Daoy (cell line): ENCODE data around the gene YPEL1. TPM values are rescaled to one million over a fixed set of nuclear protein-coding genes. Genes with fewer than 3 reads are reported as not detected.
"Not testable (repeated sequence)": the region's sequence is repeated elsewhere in the genome, so short reads cannot be mapped to it uniquely, and the experiment has no call there.

Experiments
- DNase-seq: peaks from one replicate; pipeline ENCODE4 v3.0.0-alpha.2; 2015; ENCODE audit warnings: low read depth
- total RNA-seq: library from RNA; depleted of rRNA; stranded (reverse); fragments of >200 nt; shearing (Covaris generic); gene quantifications from 2 replicates; pipeline ENCODE4 v1.2.3, GENCODE V29; 2014

Gene YPEL1
- total RNA-seq, 1 experiment from 2014 or later, result 1.9 TPM

DNA sequence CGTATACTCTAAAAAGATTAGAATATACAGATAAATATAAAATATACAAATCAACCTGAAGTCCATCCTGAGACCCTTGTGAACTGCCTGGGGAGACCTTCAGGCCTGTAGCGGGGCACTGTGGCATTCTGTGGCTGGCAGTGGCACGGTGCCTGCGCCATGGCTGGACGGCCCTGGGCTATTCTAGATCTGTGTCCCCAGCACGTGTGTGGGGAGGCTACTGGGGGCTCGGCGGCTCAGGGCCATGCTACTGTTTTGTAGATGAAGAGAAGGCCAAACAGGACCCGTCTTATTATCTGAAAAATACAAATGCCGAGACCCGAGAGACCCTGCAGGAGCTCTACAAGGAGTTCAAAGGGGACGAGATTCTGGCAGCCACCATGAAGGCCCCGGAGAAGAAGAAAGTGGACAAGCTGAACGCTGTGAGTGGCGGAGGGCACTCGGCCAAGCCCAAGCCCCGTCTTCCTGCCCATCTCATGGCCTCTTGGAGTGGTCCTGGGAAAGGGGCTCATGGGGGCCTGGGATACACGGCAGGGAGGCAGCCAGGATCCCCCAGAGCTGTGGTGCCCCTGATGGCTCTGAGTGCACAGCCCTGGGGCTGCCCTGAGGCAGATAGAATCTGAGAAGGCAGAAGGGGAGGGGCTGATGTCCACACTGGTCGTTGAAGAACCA, 51.0 kb downstream of the YPEL1 start:
- no peak for DNase-seq

GRCh38 chr22:21683401-21683811, 52.2 kb downstream of the YPEL1 start:
- no peak for DNase-seq

DNA sequence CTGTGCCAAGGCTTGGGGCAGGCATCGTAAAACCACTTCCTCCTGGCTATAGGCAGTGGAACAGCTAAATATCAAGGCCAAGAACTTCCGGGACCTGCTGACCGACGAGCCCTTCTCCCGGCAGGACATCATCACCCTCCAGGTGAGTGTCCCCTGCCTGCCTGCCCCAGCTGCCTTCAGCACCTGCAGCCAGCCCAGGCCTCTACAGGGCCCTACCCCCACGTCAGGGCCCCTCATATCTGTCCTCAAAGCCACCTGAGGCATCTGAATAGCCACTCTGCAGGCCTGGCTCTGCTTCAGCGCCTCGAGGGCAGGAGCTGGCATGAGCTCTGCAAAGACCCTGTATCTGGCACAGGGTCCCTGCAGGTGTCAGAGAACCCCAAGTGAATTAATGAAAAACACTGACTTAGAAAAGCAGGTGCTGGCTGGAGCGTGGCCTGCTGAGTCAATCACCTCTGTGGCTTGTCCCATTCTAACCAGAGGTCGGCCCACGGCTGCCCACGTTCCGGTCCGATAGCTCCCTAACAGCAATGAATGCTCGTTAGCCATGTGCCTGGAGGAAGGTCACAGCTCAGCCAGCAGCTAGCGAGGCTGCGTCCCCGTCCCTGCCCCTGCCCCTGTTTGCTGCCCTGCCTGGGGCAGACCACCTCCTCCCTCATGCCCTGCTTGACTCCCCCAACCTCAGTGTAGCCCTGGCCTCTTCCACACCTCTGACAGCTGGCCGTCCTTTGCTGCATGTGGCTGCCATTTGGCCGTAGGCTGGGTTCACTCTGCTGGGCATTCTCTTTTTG, 53.0 kb downstream of the YPEL1 start:
- no peak for DNase-seq

DNA sequence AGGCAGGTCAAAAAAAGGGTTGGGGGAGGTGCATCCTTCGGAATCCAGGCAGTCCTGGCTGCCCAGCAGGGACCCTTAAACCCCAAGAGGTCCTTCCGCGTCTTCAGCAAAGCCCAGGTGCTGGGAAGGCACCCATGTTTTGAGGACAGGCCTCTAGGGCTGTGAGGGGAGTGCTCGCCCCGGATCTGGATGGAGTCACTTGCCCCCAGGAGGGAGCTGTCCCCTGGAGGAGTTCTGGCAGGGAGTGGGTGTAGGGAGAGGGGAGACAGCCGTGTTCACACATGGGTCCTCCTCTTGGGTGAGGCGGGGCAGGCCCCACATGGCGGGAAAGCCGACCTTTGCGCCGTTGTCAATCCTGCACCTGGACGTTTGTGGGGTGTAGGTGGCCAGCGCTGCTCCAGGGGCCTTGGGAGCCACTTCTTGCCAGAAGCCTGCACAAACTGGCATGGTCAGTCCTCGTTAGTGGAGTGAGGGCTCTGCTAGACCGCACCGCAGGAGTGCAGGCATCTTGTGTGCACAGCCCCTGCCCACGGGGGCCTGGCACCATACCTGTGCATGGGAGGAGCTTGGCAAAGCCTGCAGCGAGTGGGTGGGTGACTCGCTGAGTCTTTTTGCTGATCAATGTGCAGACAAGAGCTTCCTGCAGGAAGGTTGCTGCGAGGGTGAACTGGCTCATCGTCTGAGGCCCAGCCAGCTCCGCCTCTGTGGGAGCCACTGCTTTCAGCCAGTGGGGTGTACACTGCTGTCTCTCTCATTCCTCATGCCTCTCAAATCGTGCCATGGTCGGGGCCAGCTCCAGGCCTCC, 53.8 kb downstream of the YPEL1 start:
- no peak for DNase-seq

- DNase-seq, result no peak
Observed at GRCh38 chr22:21680830-21681565, 54.6 kb downstream of the YPEL1 start.

DNA sequence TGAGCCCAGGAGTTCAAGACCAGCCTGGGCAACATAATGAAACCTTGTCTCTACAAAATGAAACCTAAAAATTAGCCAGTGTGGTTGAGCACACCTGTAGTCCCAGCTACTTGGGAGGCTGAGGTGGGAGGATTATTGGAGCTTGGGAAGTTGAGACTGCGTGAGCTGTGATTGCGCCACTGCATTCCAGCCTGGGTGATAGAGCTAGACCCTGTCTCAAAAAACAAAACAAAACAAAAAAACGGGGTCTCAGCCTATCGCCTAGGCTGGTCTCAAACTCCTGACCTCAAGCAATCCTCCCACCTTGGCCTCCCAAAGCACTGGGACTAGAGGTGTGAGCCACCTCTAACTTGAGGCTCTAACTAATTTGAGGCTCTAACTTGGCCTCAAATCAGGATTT, 56.2 kb downstream of the YPEL1 start:
- no peak for DNase-seq

- DNase-seq, result not testable (repeated sequence)
Observed at GRCh38 chr22:21678842-21679241, 56.8 kb downstream of the YPEL1 start.

DNA sequence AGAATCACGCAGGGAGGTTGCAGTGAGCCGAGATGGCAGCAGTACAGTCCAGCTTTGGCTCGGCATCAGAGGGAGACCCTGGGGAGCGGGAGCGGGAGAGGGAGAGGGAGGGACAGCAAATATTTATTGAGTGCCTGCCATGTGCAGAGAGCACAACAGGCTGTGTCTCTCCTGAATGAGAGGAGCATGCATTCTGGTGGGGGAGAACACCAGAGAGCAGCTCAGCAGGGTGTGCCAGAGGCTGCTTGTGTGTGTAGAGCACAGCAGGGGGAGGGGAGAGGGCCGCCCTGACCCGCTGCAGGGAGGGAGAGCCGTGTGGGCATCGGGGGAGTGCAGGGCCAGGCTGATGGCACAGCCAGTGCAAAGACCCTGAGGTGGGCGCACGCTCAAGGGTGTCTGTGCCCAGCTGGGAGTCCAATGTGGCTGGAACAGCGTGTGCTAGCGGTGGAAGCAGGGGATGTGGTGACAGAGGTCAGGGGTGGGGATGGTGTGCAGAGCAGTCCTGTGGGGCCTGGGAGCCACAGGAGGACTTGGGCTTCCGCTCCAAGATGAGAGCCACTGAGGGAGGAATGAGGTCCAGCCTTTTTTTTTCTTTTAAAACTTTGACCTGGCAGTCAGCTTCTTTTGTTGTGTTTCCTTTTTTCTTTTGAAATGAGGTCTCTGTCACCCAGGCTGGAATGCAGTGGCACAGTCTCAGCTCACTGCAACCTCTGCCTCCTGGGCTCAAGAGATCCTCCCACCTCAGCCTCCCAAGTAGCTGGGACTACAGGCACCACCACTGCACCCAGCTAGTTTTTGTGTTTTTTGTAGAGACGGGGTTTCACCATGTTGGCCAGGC, 57.8 kb downstream of the YPEL1 start:
- no peak for DNase-seq

- DNase-seq, result no peak
Observed at GRCh38 chr22:21674638-21675245, 60.9 kb downstream of the YPEL1 start.

GRCh38 chr22:21673534-21674321, 61.9 kb downstream of the YPEL1 start:
- no peak for DNase-seq

GRCh38 chr22:21672107-21672629, 63.4 kb downstream of the YPEL1 start:
- no peak for DNase-seq

DNA sequence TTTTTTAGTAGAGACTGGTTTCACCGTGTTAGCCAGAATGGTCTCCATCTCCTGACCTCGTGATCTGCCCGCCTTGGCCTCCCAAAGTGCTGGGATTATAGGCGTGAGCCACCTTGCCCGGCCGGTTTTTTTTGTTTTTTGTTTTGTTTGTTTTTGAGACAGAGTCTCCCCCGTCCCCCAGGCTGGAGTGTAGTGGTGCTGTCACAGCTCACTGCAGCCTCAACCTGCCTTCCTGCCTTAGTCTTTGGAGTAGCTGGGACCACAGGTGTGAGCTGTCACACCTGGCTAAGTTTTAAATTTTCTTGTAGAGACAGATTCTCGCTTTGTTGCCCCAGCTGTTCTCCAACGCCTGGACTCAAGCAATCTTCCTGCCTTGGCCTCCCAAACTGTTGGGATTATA, 66.6 kb downstream of the YPEL1 start:
- no peak for DNase-seq

- DNase-seq, result no peak
Observed at GRCh38 chr22:21666786-21667185, 68.8 kb downstream of the YPEL1 start.

DNA sequence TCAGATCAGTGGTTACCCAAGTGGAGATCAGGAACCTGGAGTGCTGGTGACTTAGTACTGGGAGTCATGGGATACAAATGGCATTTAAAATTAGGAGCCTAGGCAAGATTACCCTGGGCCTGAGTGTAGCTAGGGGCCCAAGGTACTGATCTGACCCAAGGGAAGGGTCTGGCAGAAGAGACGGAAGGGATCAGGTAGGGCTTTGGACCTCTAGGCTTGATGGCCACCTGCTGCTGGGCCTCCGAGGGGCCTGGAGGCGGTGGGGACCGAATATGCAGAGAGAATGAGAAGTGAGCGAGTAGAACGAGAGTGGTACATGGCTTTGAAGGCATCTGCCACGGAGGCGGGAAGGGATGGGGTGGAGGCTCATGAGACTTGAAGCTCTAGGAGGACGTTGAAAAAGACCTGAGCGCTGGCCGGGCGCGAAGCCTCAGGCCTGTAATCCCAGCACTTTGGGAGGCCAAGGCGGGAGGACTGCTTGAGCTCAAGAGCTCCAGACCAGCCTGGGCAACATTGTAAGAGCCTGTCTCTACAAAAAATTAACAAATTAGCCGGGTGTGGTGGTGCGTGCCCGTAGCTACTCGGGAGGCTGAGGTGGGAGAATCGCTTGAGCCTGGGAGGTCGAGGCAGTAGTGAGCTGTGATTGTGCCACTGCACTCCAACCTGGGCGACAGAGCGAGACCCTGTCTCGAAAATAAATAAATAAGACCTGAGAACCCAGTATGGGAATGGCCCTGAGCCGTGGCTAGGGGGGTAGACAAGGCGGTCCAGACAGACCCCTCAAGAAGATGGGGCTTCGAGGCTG, 70.3 kb downstream of the YPEL1 start:
- DNase-seq, result no peak

DNA sequence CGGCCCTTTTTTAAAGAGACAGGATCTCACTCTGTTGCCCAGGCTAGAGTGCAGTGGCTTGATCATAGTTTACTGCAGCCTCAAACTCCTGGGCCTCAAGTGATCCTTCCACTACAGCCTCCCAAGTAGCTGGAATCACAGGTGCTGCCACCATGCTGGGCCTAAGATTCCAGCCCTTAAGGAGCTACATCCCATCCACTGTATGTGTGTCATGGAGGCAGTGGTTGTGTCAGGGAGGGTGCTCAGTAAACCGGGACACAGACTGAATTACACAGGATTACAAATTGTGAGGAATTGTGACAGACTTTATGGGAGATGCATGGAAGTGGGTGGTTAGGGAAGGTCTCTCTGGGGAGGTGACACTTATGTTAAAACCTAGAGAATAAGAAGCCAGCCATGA, 71.9 kb downstream of the YPEL1 start:
- no peak for DNase-seq

DNA sequence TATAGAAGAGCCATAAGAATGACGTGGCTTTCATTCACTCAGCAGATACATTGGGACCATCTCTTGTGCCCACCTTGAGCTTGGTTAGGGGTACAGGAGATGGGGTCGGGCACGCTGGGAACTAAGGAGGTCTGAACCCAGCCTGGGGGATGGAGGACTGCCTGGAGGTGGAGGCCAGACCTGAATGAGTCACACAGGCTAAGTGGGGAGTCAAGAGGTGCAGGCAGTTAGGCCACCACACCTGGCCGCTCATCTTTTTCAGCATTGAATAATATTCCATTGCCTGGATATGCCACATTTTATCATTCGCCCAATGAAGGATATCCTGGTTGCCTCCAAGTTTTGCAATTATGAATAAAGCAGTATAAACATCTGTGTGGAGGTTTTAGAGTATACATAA, 73.6 kb downstream of the YPEL1 start:
- no peak for DNase-seq

DNA sequence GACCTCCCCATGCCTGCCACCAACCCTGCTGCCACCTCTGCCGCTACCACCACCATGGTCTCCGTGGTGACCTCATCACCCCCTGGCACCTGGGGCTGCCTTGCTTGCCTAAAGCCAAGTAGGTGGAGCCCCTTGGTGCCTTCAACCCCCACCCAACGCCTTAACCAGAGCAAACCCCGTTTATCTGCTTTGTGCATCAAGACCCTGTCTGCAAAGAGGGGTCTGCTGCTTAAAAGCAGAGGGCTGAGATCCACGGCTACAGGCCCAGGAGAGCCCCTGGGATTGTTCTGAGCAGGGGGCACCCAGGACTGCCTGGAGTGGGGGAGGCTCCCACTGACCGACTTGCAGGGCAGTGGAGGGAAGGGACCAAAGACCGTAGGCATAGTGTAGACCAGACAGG, 74.7 kb downstream of the YPEL1 start:
- DNase-seq, result no peak

- DNase-seq, result no peak
Observed at GRCh38 chr22:21659864-21660525, 75.6 kb downstream of the YPEL1 start.
